Fibroblast of upper back skin (primary cell): Measurements from ENCODE around the gene VAV2.
"Not testable (repeated sequence)": the region's sequence is repeated elsewhere in the genome, so short reads cannot be mapped to it uniquely, and the experiment has no call there.

ENCODE experiments used
- DNase-seq: peaks from one replicate; pipeline ENCODE4 v3.0.0-alpha.2; 2013

Gene VAV2

DNA sequence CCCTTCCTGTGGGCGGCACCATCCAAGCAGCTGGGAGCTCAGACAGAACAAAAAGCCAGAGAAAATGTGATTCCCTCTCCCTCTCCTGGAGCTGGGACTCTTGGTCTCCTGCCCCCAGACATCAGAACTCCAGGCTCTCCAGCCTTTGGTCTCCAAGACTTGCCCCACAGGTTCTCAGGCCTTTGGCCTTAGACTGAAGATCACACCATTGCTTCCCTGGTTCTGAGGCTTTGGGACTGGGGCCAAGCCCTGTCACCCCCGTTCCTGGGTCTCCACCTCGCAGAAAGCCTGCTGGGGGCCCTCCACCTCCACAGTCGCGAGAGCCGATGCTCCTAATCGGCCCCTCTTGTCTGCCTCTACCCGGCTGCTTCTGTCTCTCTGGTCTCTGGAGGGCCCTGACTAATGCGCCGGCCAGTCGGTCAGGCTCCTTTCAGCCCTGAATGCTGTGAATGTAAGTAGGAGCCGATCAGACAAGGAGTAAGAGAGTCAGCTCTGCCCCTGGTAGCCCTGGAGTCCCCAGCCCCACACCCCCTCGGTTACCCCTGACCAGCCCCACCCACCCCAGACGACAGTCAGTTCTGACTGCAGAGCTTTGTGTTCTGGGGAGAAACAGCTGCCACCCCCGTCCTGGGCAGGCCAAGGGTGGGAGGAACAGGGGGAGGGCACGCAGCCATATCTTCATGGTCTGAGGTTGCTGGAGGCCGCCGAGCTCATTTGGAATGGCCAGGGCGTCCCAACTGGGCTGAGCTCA, 57.5 kb downstream of the VAV2 start:
- peak; percentile 17 for DNase-seq

DNA sequence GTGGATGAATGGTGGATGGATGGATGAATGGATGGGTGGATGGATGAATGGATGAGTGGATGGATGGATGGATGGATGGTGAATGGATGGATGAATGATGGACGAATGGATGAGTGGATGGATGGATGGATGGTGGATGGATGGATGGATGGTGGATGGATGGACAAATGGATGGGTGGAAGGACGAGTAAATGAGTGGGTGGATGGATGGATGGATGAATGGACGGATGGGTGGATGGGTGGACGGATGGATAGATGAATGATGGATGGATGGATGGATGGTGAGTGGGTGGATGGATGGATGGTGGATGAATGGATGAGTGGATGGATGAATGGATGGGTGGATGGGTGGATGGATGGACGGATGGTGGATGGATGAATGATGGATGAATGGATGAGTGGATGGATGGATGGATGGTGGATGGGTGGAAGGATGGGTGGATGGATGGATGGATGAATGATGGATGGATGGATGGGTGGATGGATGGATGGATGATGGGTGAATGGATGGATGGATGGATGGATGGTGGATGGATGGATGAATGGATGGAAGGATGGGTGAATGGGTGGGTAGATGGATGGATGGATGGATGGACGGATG, 58.6 kb downstream of the VAV2 start:
- DNase-seq, result no peak

DNA sequence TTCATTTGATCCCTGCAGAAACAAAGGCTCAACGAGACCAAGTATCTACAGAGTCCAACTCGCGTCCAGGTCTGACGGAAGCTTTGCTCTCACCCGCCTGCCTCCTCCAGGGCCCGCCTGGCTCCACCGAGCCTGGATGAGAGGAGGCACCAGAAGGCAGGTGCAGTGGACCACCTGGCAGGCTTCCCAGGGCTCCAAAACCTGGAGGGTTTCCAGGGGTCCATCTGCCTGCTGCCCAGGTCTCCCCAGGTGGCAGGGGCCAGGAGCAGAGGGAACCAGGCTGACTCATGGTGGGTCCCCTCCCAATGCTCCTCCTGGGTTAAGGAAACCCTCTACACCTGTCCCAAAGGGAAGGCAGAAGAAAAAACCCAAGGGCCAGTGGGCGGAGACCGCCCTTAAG, 59.5 kb downstream of the VAV2 start:
- DNase-seq, result no peak

DNA sequence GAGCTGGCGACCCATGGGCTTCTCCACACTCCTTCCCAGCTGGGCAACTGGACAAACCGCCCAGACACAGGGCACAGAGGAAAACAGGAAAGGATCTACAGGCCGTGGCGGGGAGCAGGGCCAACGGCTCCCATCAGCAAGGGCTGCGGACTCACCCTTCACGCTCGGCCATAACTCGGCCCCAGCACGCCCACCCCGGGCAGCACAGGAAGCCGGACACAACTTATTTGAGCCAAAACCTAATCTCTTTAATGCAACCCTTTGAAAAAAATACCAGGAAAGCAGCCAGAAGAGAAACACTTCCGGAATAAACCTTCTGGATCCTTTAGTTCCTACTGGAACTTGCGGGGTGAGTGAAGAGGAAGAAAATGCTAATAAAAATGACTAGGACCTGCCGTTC, 59.9 kb downstream of the VAV2 start:
- DNase-seq, result no peak

DNA sequence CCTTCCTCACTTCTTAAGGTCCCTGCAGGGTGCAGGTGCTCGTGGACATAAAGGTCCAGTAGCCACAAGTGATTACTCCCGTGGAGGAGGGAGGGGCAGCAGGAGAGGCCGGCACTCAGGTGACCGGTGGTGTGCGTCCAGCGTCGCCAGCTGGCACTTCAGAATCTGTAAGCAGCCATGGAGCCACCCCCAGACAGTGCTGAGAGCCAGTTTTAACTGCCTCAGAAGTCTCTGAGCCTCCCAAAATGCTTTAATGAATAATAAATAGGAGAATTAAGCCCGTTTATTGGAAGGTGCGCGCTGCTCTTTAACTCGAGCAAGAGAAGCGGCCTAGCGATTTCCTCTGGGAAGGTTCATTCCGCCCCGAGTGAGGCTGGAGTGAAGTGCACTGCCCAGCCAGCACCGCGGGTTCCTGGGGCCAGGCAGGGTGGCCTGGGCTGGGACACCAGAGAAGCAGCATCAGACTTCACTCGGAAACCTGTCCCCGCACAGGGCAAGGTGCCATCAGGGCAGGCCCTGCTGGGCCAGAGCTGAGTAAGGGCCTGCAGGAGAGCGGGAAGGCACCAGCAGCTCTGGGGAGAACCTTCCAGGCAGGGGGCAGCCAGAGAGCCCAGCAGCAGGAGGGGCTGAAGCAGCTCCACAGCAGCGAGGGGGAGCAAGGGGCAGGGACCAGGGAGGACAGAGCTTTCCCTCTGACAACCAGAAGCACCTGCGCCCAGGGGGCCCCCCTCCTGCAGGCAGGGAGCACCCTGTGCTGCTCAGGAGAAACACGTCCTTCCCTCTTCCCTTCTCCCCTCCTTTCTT, 61.2 kb downstream of the VAV2 start:
- DNase-seq, result no peak

DNA sequence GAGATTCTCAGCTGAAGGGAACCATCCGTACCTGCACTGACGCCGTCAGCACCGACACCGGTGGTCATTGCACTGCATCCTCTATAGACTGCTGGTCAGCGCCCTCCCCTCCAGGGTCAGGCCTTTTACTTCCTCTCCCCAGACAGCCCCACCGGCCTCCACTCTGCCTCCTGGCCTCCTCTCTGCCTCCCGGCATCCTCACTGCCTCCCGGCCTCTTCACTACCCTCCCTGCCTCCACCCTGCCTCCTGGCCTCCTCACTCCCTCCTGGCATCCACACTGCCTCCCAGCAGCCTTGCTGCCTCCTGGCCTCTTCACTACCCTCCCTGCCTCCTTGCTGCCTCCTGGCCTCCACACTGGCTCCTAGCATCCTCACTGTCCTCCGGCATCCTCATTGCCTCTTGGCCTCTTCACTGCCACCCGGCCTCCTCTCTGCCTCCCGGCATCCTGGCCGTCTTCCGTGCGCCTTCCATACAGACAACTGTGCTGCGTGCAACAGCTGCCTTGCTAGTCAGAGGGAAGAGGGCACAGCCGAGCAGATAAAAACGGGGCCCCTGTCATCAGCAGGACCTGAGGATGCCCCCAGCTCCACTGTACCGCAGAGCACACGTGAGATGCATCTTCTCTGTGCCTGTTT, 62.0 kb downstream of the VAV2 start:
- no peak for DNase-seq

DNA sequence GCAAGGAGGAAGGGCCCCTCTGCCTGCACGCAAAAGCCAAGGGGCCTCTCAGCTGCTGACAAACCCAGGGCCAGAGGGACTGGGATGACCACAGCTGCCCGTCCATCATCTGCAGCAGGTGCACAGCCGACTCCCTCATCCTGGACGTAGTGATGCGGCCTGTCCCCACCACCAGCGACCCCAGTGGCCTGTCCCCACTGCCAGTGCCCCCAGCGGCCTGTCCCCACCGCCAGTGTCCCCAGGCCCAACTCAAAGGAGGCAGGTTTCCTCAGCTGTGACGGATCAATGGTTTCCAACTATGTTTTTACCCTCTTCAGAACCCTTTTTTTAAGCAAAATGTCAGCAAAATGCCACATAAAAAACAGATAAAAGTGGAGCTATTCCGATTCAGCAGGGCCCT, 62.5 kb downstream of the VAV2 start:
- no peak for DNase-seq

DNA sequence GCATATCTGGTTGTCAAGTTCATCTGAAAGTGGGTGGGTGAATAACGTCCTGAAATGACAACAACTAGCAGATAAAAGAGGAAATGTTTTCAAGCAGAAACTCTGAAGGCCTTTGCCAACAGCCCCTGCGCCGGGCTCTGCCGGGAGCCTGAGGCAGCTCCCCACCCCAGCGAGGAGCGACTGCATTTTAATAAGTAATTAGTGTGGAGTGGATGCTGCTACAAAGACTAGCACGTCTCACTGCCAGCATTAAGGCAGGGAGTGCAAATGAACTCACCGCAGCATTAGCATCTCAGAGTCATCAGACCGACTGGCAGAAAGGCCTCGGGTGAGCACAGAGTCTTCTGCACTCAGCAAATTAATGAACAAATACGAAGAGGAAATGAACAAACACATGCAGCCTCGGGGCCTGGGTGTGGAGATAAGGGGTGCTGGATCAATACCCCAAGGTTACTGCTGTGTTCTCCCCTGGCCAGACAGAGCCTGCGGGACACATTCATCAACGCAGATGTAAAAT, 63.8 kb downstream of the VAV2 start:
- no peak for DNase-seq

DNA sequence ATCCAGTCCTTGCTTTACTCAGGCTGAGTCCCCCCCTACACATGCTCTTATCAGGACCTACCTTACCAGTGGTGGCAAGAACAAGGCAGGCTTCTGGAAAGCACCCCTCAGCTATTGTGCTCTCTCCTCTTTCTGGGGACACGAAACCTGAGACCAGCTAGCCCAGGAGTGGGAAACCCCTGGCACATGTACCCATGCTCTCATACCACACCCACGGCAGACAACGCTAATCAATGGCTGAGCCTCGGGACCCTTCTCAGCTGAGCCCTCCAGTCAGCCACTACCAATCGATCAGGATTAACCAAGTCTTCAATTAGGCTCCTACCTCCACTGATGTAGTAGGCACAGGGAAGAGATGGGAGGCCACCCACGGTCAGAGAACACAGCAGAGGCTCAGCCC, 65.1 kb downstream of the VAV2 start:
- no peak for DNase-seq

DNA sequence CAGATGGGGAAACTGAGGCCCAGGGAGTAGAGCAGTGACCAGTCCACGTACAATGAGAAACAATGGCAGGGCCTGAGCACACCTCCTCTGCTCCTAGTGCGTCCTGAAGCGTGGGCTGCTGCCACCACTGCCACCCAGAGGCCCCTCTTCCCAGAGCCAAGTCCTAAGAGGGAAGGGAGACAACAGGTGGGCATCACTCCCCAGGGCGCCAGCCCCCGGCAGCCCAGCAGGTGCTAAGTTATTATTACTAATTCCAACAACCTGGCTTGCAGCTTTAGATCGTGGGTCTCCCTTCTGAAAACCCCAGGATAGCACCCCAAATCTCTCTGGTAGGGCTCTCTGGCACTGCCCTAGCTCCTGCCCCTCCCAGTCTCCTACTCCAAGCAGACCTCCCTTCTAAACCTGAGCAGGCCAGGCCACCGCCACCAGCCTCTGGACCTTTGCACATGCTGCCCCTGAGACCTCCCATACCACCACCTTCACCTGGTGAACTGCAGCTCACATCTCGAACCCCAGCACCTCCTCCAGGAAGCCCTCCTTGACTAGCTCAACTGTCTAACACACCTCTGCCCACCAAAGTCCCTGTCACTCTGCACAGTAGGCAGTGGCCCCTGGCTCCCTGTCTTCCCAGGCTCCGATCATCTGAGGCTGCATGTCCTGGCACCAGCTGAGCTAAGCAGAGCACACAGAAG, 65.8 kb downstream of the VAV2 start:
- no peak for DNase-seq

DNA sequence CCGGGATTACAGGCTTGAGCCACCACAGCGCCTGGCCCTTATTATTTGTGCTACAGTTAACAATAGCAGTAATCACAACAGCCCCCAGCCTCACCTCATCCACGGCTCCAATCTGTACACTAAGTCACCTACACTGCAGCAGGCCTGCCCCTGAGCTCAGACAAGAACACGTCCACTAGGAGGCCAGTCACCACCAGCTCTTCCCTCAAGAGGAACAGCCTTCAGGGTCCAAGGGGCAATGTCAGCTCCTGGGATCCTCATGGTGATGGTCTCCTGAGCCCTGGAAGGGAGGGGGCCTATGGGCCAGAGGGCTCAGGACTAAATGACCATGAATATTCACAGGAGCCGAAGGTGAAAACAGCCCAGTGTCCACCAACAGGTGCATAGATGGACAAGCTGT, 67.7 kb downstream of the VAV2 start:
- no peak for DNase-seq

DNA sequence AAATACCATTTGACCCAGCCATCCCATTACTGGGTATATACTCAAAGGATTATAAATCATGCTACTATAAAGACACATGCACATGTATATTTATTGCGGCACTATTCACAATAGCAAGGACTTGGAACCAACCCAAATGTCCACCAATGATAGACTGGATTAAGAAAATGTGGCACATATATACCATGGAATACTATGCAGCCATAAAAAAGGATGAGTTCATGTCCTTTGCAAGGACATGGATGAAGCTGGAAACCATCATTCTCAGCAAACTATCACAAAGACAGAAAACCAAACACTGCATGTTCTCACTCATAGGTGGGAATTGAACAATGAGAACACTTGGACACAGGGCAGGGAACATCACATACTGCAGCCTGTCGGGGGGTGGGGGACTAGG, 68.5 kb downstream of the VAV2 start:
- not testable (repeated sequence) for DNase-seq

DNA sequence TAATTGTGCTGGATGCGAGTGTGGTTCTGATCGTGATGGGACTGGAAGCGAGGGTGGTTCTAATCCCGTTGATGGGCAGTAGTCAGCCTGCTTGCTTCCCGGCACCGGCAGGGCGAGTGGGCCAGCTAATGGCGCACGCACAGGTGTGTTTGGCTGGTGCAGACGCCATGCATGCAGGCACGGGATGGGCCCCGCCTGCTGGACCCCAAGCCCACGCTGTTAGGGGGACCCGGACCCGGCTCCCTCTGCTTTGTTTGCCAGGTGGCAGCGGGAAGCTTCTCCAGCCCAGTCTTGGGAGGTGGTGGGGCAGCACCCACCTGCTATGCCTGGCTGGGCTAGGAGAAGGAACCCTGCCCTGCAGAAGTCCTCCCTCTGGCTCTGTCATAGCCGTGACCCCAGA, 70.3 kb downstream of the VAV2 start:
- no peak for DNase-seq

DNA sequence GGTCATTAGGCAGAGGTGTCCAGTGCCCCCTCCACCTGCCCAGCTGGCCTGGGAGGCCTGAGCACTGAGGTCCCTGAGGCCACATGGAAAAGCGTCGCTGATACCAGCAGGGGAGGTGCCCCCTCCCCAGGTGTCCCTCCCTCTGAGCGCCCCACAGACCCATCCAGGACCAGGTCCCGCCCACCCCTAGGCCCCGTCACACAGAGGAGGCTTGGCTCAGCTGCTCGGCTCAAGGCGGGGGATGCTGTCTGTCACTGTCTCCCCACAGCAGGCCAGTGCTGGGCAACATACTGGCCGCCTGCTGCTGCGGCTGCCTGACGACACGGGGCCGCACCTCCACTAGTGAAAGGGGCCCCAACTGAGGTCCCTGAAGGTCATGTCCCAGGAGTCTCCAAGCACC, 71.7 kb downstream of the VAV2 start:
- DNase-seq, result no peak

DNA sequence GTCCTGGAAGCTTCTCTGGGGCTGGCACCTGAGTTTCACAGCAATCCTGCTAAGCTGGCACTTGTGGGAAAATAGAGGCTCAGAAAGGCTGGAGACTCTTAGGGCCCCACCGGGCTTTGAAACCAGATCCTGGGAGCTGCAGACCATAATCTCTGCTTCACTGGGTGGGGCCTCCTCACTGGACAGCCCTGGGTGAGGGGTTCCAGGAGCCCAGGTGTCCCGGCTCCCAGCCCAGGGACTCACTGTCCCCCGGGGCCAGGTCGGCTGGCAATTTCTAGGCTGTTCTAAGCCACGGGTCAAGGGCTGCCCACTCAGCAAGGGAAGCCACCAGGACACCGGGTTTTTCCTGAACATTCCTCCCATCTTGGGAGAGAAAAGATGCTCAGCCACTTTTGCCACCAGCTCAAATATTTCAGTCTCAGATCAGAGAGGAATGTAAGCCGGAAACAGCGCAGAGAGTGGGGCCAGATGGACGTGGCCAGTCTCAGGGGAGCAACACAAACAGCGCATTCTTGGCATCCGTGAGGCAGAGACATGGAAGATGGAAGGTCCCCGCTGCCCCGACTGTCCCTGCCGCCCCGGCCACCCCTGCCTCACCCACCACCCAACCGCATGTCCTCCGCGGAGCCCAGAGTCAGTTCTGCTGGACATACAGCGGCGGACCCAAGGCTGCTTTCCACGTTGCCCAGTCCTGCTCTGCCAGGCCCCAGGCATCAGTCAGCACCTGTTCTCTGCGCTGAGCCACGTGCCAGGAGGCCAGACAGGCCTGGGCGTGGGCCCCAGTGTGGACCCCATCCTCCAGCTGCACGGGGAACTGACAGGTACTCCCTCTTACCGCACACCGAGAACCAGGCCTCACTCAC, 72.6 kb downstream of the VAV2 start:
- DNase-seq, result peak; percentile 19

DNA sequence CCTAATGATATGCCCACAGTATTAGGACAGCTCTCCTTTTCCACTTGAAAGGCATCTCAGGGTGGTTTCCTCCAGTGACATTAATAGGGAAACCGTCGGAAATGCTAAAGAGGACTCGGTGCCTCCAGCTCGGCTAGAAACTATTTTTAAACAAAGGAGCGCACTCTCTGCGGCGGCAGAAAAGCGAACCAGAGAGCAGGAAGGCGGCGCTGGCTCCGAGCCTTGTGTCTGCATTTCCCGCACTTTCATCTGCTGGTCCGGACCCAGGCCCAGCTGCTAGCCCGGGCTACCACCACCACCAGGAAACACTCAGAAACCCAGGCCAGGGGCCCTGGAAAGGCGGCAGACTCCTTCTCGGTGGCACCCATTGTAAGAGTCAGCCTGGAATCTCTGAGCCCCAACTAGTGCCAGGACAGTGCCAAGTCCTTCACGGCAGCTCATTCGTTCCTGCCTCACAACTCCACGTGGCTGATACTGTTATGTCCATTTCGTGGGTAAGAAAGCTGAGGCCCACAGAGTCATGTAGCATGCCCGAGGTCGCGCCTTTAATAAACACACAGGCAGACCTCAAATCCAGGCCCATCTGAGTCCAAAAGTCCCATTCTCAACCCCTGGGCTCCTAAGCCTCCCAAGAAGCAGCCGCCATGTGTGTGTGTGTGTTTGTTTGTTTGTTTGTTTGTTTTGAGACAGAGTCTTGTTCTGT, 73.9 kb downstream of the VAV2 start:
- DNase-seq, result no peak

DNA sequence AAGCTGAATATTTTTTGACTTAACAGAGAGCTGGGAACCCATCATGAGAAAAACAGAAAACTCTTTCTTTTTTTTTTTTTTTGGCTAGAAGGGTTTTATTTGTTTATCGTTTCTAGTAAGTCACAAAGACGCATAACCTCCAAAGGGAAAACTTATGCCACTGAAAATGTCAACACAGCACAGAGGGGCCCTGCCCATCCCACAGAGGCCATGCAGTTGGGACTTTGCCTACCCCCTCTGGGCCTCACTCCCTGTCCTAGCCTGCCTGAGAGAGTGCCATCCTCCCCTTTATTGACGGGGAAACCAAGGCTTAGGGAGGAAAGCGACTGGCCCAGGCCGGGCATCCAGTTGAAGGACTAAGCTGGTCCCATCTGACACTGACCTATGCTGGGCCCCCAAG, 74.7 kb downstream of the VAV2 start:
- no peak for DNase-seq

DNA sequence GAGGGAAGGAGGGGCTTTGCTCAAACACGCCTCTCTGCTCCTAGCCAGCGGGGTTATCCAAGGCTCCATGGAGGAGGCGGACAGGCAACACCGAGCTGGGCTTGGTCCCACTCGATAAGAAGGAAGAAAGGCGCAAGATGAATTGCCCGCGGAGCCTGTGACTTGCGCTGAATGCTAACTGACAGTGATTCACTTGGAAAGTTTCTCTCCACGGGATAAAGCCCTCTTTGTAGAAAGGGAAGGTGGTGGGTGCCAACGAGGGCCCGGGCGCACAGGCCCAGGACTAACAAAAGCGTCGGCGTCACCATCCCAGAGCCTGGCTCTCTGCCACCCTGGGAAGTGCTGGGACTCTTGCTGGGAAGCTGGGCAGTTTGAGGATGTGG, 76.0 kb downstream of the VAV2 start:
- DNase-seq, result no peak

DNA sequence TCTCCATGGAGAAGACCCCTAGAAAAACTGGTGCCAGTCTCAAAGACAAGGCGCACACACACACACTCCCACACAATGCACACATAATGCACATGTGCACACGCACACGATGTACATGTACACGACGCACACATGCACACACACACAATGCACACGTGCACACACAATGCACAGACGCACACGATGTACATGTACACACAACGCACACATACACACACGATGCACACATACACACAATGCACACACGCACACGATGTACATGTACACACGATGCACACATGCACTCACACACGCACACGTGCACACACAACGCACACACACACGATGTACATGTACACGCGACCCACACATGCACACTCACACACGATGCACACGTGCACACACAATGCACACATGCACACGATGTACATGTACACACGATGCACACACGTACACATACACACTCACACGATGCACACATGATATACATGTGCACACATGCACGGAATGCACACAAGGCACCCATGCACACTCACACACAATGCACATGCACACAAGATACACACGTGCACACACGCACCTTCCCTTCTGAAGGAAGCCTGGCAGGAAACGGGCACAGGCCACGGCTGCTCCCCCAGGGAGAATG, 76.5 kb downstream of the VAV2 start:
- DNase-seq, result no peak

DNA sequence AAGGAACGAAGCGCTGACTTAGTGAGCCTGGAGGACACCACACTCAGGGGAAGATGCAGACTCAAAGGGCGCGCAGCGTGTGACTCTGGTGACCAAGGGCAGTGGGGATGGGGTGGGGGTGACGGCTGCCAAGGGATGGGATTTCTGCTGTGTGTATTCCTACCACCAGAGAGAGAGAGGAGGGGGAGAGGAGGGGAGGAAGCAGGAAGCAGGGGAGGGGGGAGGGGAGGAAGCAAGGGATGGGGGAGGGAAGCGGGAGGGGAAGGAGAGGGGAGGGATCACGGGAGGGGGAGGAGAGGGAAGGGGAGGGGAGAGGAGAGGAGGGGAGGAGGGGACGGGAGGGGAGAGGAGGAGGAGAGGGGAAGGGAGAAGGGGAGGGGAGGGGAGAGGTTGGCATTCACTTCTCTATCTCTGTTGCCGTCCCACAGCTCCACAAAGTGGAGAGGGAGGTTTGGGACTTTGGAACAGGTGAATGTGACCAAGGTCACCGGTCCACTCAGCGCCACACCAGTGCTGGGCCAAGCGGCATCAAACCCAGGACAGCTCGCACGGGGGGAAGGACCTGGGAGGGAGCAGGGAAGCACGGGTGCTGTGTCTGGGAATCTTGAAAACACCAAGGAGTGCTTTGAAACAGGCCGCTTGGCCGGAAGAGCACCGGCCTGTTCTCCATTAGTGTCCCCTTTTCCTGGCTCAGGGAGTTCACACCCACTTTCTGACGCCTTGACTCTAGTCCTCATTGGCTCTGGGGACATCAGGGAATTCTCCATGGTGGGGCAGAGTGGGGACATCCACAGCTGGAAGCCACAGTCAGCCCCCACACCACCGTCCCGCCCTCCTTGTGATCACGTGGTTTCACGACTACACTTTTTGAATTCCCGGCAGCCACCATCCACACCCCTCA, 77.4 kb downstream of the VAV2 start:
- no peak for DNase-seq
